IMR-90 (cell line): ENCODE data around the gene PHC2.

Source experiments
- BHLHE40 ChIP-seq: fragments of 150-350 bp; IDR thresholded peaks from 2 replicates; pipeline ENCODE4 v1.6.1; 2016; ENCODE audit warnings: mild to moderate bottlenecking, low read depth, low read length
- CEBPB ChIP-seq: IDR thresholded peaks from 2 replicates; pipeline ENCODE4 v1.6.1; 2012; ENCODE audit warnings: low read depth, low read length, improper control_type of control experiment
- CHD1 ChIP-seq: IDR thresholded peaks from 2 replicates; pipeline ENCODE4 v1.6.1; 2012; ENCODE audit warnings: low read depth, low read length, improper control_type of control experiment
- CTCF ChIP-seq: conservative IDR thresholded peaks from 2 replicates; pipeline ENCODE4 v1.5.1; 2012; ENCODE audit warnings: mild to moderate bottlenecking, low read depth, low read length, improper control_type of control experiment
- ELK1 ChIP-seq: fragments of 150-350 bp; IDR thresholded peaks from 2 replicates; pipeline ENCODE4 v1.6.1; 2016; ENCODE audit warnings: low read depth, mild to moderate bottlenecking, low read length, moderate library complexity, borderline replicate concordance
- MXI1 ChIP-seq: IDR thresholded peaks from 2 replicates; pipeline ENCODE4 v1.6.1; 2012; ENCODE audit warnings: low read depth, mild to moderate bottlenecking, low read length, moderate library complexity, borderline replicate concordance
- NFE2L2 ChIP-seq: fragments of 150-350 bp; IDR thresholded peaks from 2 replicates; pipeline ENCODE4 v1.6.1; 2016; ENCODE audit warnings: low read depth, mild to moderate bottlenecking, low read length
- POLR2A ChIP-seq: IDR thresholded peaks from 2 replicates; pipeline ENCODE4 v1.6.1; 2012; ENCODE audit warnings: mild to moderate bottlenecking, low read depth, low read length
- RCOR1 ChIP-seq: IDR thresholded peaks from 2 replicates; pipeline ENCODE4 v1.6.1; 2012; ENCODE audit warnings: mild to moderate bottlenecking, low read length, improper control_type of control experiment; ENCODE audit not compliant: insufficient replicate concordance
- RFX5 ChIP-seq: IDR thresholded peaks from 2 replicates; pipeline ENCODE4 v1.8.0; 2012; ENCODE audit warnings: low read depth, mild to moderate bottlenecking, low read length, moderate library complexity
- SMC3 ChIP-seq: fragments of 150-350 bp; IDR thresholded peaks from 2 replicates; pipeline ENCODE4 v1.6.1; 2016; ENCODE audit warnings: low read depth, mild to moderate bottlenecking, antibody characterized with exemption, low read length, moderate library complexity
- TF ChIP-seq, protein P1 (sequence below): fragments of 150-350 bp; IDR thresholded peaks from 2 replicates; pipeline ENCODE4 v1.6.1; 2017; ENCODE audit warnings: mild to moderate bottlenecking, antibody characterized with exemption, low read length, low read depth

DNA sequence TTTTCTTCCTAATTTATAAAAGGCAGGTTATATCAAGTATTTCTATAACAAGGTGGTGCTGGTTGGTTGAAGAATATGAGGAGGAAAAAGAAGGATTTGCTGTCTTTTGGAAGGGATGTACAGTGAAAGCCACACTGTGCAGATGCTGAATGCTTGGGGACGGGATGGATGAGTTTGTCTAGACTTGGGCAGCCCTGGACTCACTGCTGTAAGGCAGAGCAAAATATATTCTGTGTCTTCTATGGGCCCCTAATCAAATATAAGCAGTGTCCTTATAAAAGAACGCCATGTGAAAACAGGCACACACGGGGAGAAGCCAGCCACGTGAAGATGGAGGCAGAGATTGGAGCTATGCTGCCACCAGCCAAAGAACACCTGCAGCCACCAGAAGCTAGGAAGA, 47.4 kb downstream of the PHC2 start:
- no peak for TF ChIP-seq SMC3
- TF ChIP-seq POLR2A, result no peak
- TF ChIP-seq RFX5, result no peak
- no peak for TF ChIP-seq CTCF
- no peak for TF ChIP-seq ELK1
- no peak for TF ChIP-seq MXI1
- TF ChIP-seq CHD1, result no peak
- no peak for TF ChIP-seq RCOR1
- TF ChIP-seq BHLHE40, result no peak
- TF ChIP-seq, protein P1, sequence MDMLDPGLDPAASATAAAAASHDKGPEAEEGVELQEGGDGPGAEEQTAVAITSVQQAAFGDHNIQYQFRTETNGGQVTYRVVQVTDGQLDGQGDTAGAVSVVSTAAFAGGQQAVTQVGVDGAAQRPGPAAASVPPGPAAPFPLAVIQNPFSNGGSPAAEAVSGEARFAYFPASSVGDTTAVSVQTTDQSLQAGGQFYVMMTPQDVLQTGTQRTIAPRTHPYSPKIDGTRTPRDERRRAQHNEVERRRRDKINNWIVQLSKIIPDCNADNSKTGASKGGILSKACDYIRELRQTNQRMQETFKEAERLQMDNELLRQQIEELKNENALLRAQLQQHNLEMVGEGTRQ, result no peak
- TF ChIP-seq NFE2L2, result no peak
- no peak for TF ChIP-seq CEBPB
